Lung (tissue), 12 donors: ENCODE measurements around the gene MPC1. TPM values are rescaled to one million over a fixed set of nuclear protein-coding genes. Genes with fewer than 3 reads are reported as not detected.

Experiments
- ATAC-seq: fragments of 200-7000 bp; cut with Tn5 transposase; one replicate; pipeline ENCODE4 v1.9.1; 2020; ENCODE audit warnings: moderate number of reproducible peaks; ENCODE audit not compliant: insufficient read depth, low FRiP score
- DNase-seq, 3 donors: peaks; one replicate each; pipeline ENCODE4 v3.0.0-alpha.2; 2013 to 2017
- H3K27ac ChIP-seq, 2 donors: one replicate each; pipeline ENCODE4 v1.5.1; 2013; ENCODE audit warnings: mild to moderate bottlenecking in 2 of 2, moderate library complexity in 2 of 2, control low read depth in 1 of 2, inconsistent platforms in 1 of 2, low read depth in 1 of 2, low read length in 1 of 2
- H3K27me3 ChIP-seq, 3 donors: one replicate each; pipeline ENCODE4 v1.5.1; 2013; ENCODE audit warnings: low read length in 2 of 3; ENCODE audit not compliant: control insufficient read depth in 3 of 3, insufficient read depth in 3 of 3
- H3K36me3 ChIP-seq, 4 donors: one replicate each; pipeline ENCODE4 v1.5.1; 2013; ENCODE audit warnings: low read length in 4 of 4, mild to moderate bottlenecking in 1 of 4, moderate library complexity in 1 of 4; ENCODE audit not compliant: control insufficient read depth in 4 of 4, insufficient read depth in 4 of 4
- H3K4me1 ChIP-seq, 5 donors: one replicate each; pipeline ENCODE4 v1.5.1; 2013; ENCODE audit warnings: low read length in 5 of 5, mild to moderate bottlenecking in 2 of 5, moderate library complexity in 1 of 5; ENCODE audit not compliant: control insufficient read depth in 5 of 5, insufficient read depth in 5 of 5
- H3K4me3 ChIP-seq: one replicate; pipeline ENCODE4 v1.5.1; 2013; ENCODE audit warnings: mild to moderate bottlenecking, control low read depth, moderate library complexity
- H3K9ac ChIP-seq, 2 donors: one replicate each; pipeline ENCODE4 v1.5.1; 2013; ENCODE audit warnings: low read length in 2 of 2, control low read depth in 1 of 2; ENCODE audit not compliant: insufficient read depth in 1 of 2
- H3K9me3 ChIP-seq, 4 donors: one replicate each; pipeline ENCODE4 v1.5.1; 2013; ENCODE audit warnings: low read length in 3 of 4, mild to moderate bottlenecking in 1 of 4, moderate library complexity in 1 of 4; ENCODE audit not compliant: control insufficient read depth in 4 of 4, insufficient read depth in 3 of 4
- CTCF ChIP-seq: IDR thresholded peaks from 2 replicates; pipeline ENCODE4 v1.5.1; 2012; ENCODE audit warnings: mild to moderate bottlenecking; ENCODE audit errors: control extremely low read depth, extremely low read depth
- WGBS, 2 donors: extraction: QIAGEN DNeasy Blood & Tissue Kit; methylation state at CpG; one replicate each; pipeline ENCODE4 v1.1.7; 2013; 5-methylcytosine and 5-hydroxymethylcytosine counted together
- polyA plus RNA-seq, 2 donors: library from polyadenylated mRNA; stranded (reverse); fragments of 200-250 nt; gene quantifications; one replicate each; pipeline ENCODE4 v1.2.1, GENCODE V29; 2013
- total RNA-seq, 2 donors: library from RNA; depleted of rRNA in 1 of 2; stranded (reverse); fragments of >200 nt in 1 of 2; gene quantifications; one replicate each; pipeline ENCODE4 v1.2.1, GENCODE V29; 2014 to 2021
- donor health status: control.
- donor health status: control.
- donor health status: Bipolar disorder and iron deficiency.
- donor health status: healthy.
- donor health status: DM: yes; HTN: yes; CAD: no.

The MPC1 gene
- total and polyA plus RNA-seq, 4 donors, result 30.1 to 103 (median 56.6) TPM

GRCh38 chr6:166413491-166413951, 30.8 kb upstream of the MPC1 start:
- no peaks in the 10 kb centered on the region for H3K9me3 ChIP-seq
- peaks cover 0 to 4% (median 3%) of the 10 kb centered on the region in 5 donors for H3K4me1 ChIP-seq
- no peak for TF ChIP-seq CTCF
- H3K4me3 ChIP-seq, result no peak overlapping the region
- ATAC-seq (no peak), DNase-seq (no peak)
- WGBS, 2 donors, result 94 to 97% methylated on average over 17 of the region's 17 CpGs
- no peak overlapping the region for H3K27ac ChIP-seq
- peaks cover 0 to 45% (median 8%) of the 10 kb centered on the region in 4 donors for H3K36me3 ChIP-seq
- H3K27me3 ChIP-seq, result no peaks in the 10 kb centered on the region
- no peak overlapping the region for H3K9ac ChIP-seq

- DNase-seq (no peak), ATAC-seq (no peak)
- Histone ChIP-seq H3K4me1 (peaks cover 0 to 4% (median 3%) of the 10 kb centered on the region in 5 donors), H3K4me3 (no peak overlapping the region), H3K27ac (no peak overlapping the region), H3K27me3 (no peaks in the 10 kb centered on the region), H3K9me3 (no peaks in the 10 kb centered on the region), H3K36me3 (peaks cover 0 to 41% (median 8%) of the 10 kb centered on the region in 4 donors), H3K9ac (no peak overlapping the region)
- 96% methylated on average over 12 to 13 of the region's 13 CpGs for WGBS, 2 donors
- TF ChIP-seq CTCF, result no peak
Observed at GRCh38 chr6:166412911-166413384, 30.2 kb upstream of the MPC1 start.

GRCh38 chr6:166412156-166412910, 29.6 kb upstream of the MPC1 start:
- DNase-seq, result no peak

More at GRCh38 chr6:166412156-166412910, 29.6 kb upstream of the MPC1 start:
- no peak for TF ChIP-seq CTCF
- H3K4me3 ChIP-seq, result no peak overlapping the region
- no peaks in the 10 kb centered on the region for H3K27me3 ChIP-seq
- H3K4me1 ChIP-seq, result peaks cover 0 to 4% (median 3%) of the 10 kb centered on the region in 5 donors
- H3K27ac ChIP-seq, result no peak overlapping the region
- WGBS, 2 donors, result 94 to 96% methylated on average over 49 of the region's 49 CpGs
- H3K36me3 ChIP-seq, result peaks cover 0 to 40% (median 7%) of the 10 kb centered on the region in 4 donors
- H3K9me3 ChIP-seq, result no peaks in the 10 kb centered on the region
- no peak for ATAC-seq
- no peak overlapping the region for H3K9ac ChIP-seq
